ENCODE measurements around the gene PLCB3.

PLCB3 gene

GRCh38 chr11:64258356-64258755, 7.0 kb downstream of the PLCB3 start:
- TF ChIP-seq CTCF (IDR thresholded peaks at IDR 0.05; ENCODE audit: insufficient read depth, low read depth, low read length, missing control alignments), result no peak
- DNase-seq (ENCODE audit: low read depth), result no peak
- H3K4me3 ChIP-seq (ENCODE audit: low read length), result no peak overlapping the region

GRCh38 chr11:64258946-64259532, 7.7 kb downstream of the PLCB3 start:
- TF ChIP-seq CTCF (IDR thresholded peaks at IDR 0.05; ENCODE audit: insufficient read depth, low read depth, low read length, missing control alignments), result no peak
- H3K4me3 ChIP-seq (ENCODE audit: low read length), result no peak overlapping the region
- DNase-seq (ENCODE audit: low read depth), result no peak

- TF ChIP-seq CTCF (IDR thresholded peaks at IDR 0.05; ENCODE audit: insufficient read depth, low read depth, low read length, missing control alignments), result no peak
- no peak for DNase-seq (ENCODE audit: low read depth)
- no peak overlapping the region for H3K4me3 ChIP-seq (ENCODE audit: low read length)
These were observed 8.3 kb downstream of the PLCB3 start for GRCh38 chr11:64259533-64260067.

GRCh38 chr11:64260147-64260708, 8.9 kb downstream of the PLCB3 start:
- TF ChIP-seq CTCF (IDR thresholded peaks at IDR 0.05; ENCODE audit: insufficient read depth, low read depth, low read length, missing control alignments), result no peak
- no peak for DNase-seq (ENCODE audit: low read depth)
- no peak overlapping the region for H3K4me3 ChIP-seq (ENCODE audit: low read length)

GRCh38 chr11:64261556-64262080, 10.3 kb downstream of the PLCB3 start:
- H3K4me3 ChIP-seq (ENCODE audit: low read length), result no peak overlapping the region
- TF ChIP-seq CTCF (IDR thresholded peaks at IDR 0.05; ENCODE audit: insufficient read depth, low read depth, low read length, missing control alignments), result no peak
- DNase-seq (ENCODE audit: low read depth), result no peak

GRCh38 chr11:64262271-64263002, 11.1 kb downstream of the PLCB3 start:
- no peak overlapping the region for H3K4me3 ChIP-seq (ENCODE audit: low read length)
- no peak for DNase-seq (ENCODE audit: low read depth)
- TF ChIP-seq CTCF (IDR thresholded peaks at IDR 0.05; ENCODE audit: insufficient read depth, low read depth, low read length, missing control alignments), result no peak

Measured in epithelial cell of esophagus (primary cell).